Karpas-422 (cell line): Measurements from ENCODE around the gene OR51B2. TPM values are rescaled to one million over a fixed set of nuclear protein-coding genes. Genes with fewer than 3 reads are reported as not detected.
"Not testable (repeated sequence)": the region's sequence is repeated elsewhere in the genome, so short reads cannot be mapped to it uniquely, and the experiment has no call there.

ENCODE experiments used
- DNase-seq: peaks from one replicate; pipeline ENCODE4 v3.0.0-alpha.2; 2015
- H2AFZ ChIP-seq: fragments of 200-600 bp; sonication (generic); 2 replicates; pipeline ENCODE4 v1.6.1; 2014; ENCODE audit warnings: antibody characterized with exemption, low read length, mixed read lengths
- H3K27ac ChIP-seq: fragments of 200-600 bp; sonication (generic); 2 replicates; pipeline ENCODE4 v1.5.1; 2014; ENCODE audit warnings: mild to moderate bottlenecking, low read length, moderate library complexity
- H3K27me3 ChIP-seq: fragments of 200-600 bp; sonication (generic); 2 replicates; pipeline ENCODE4 v1.6.1; 2014; ENCODE audit warnings: low read length, mixed read lengths
- H3K36me3 ChIP-seq: fragments of 200-600 bp; sonication (generic); 2 replicates; pipeline ENCODE4 v1.6.1; 2014; ENCODE audit warnings: low read length, mixed read lengths; ENCODE audit not compliant: insufficient read depth
- H3K4me1 ChIP-seq: fragments of 200-600 bp; sonication (generic); 2 replicates; pipeline ENCODE4 v1.6.1; 2014; ENCODE audit warnings: mild to moderate bottlenecking, low read length, mixed read lengths
- H3K4me2 ChIP-seq: fragments of 200-600 bp; sonication (generic); 2 replicates; pipeline ENCODE4 v1.6.1; 2014; ENCODE audit warnings: low read length, low read depth, mild to moderate bottlenecking; ENCODE audit not compliant: poor library complexity, severe bottlenecking
- H3K4me3 ChIP-seq: fragments of 200-600 bp; sonication (generic); 2 replicates; pipeline ENCODE4 v1.5.1; 2014; ENCODE audit warnings: mild to moderate bottlenecking, antibody characterized with exemption, low read length, mixed read lengths
- H3K79me2 ChIP-seq: fragments of 200-600 bp; sonication (generic); 2 replicates; pipeline ENCODE4 v1.6.1; 2014; ENCODE audit warnings: mild to moderate bottlenecking, low read length, mixed read lengths
- H3K9ac ChIP-seq: fragments of 200-600 bp; sonication (generic); 2 replicates; pipeline ENCODE4 v1.6.0; 2014; ENCODE audit warnings: low read length
- H3K9me2 ChIP-seq: fragments of 200-600 bp; sonication (generic), shearing (Covaris generic); replicated peaks from 2 replicates; pipeline ENCODE4 v1.6.0; 2014; ENCODE audit warnings: mild to moderate bottlenecking, low read length, moderate library complexity; ENCODE audit not compliant: insufficient read depth
- H3K9me3 ChIP-seq: fragments of 300-700, 200-600 bp; sonication (generic); 2 replicates; pipeline ENCODE4 v1.6.1; 2014; ENCODE audit warnings: low read length, mixed read lengths
- H4K20me1 ChIP-seq: fragments of 200-600 bp; sonication (generic); 2 replicates; pipeline ENCODE4 v1.6.1; 2014; ENCODE audit warnings: mild to moderate bottlenecking, antibody characterized with exemption, low read length, low read depth; ENCODE audit not compliant: insufficient read depth
- total RNA-seq: library from RNA; depleted of rRNA; stranded (reverse); fragments of >200 nt; shearing (Covaris generic); gene quantifications from 2 replicates; pipeline ENCODE4 v1.2.3, GENCODE V29; 2014; ENCODE audit warnings: low replicate concordance; rRNA removed

Gene OR51B2, protein sequence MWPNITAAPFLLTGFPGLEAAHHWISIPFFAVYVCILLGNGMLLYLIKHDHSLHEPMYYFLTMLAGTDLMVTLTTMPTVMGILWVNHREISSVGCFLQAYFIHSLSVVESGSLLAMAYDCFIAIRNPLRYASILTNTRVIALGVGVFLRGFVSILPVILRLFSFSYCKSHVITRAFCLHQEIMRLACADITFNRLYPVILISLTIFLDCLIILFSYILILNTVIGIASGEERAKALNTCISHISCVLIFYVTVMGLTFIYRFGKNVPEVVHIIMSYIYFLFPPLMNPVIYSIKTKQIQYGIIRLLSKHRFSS
- total RNA-seq, result not detected in 2 replicates

DNA sequence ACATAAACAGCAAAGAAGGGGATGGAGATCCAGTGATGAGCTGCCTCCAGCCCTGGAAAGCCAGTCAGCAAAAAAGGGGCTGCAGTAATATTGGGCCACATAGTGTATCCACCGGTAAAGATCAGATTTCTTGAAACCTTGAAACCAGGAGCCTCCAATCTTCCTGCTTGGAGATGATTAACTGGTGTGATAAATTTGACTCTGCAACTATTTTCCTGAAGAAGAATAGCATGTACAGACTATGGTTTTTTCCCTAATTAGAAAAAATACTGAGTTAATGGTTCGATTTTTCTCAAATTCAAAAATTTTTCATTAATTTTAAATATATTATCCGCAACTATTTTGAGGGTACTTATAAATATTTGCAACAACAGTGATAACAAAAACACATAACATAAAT, at the start of gene OR51B2:
OR51B2 (minus strand) TSS at position 101 of the 400 bp plus-strand sequence; CDS start at position 101, 0 bp downstream.
- Histone ChIP-seq H3K4me2 (no peak within 1 kb of the TSS), H3K9me3 (no peaks in the 10 kb centered on the region), H2AFZ (no peak within 1 kb of the TSS)

DNA sequence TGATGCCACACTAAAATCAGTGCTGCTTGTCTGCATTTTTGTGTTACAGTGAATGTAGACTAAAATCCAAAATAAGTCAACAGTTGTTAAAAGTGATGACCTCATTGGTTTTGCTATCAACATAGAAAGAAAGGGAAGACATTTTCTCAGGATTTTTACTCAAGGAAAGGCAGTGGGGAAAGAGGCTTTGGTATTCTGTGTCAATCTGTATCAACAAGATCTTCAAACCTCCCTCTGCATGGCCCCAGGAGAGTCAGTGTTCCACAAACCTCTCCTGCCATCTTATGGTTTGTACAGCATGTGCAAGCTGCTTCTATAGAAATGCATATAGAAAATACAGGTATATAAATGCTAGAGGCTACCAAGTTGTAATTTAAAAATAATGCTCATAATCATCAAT, 45.7 kb upstream of the OR51B2 start:
- Histone ChIP-seq H3K27ac (no peak overlapping the region), H3K4me3 (no peak overlapping the region), H3K4me2 (no peak overlapping the region), H3K36me3 (no peaks in the 10 kb centered on the region), H3K9me2 (no peaks in the 10 kb centered on the region), H3K79me2 (no peaks in the 10 kb centered on the region), H3K4me1 (no peaks in the 10 kb centered on the region), H2AFZ (no peak overlapping the region), H3K9me3 (no peaks in the 10 kb centered on the region), H3K27me3 (no peaks in the 10 kb centered on the region), H4K20me1 (no peaks in the 10 kb centered on the region), H3K9ac (no peak overlapping the region)
- DNase-seq, result peak; percentile 57

More for the DNA sequence above, at the start of gene OR51B2:
- Histone ChIP-seq H3K79me2 (no peaks in the 10 kb centered on the region), H3K4me1 (no peaks in the 10 kb centered on the region), H3K4me3 (no peak within 1 kb of the TSS), H3K9me2 (no peaks in the 10 kb centered on the region), H4K20me1 (no peaks in the 10 kb centered on the region), H3K36me3 (no peaks in the 10 kb centered on the region), H3K9ac (no peak within 1 kb of the TSS), H3K27ac (no peak within 1 kb of the TSS), H3K27me3 (0 out of 2 replicates have a peak, but pooled peaks cover 3% of the 10 kb centered on the region)
- DNase-seq, result no peak

GRCh38 chr11:5368502-5369043, 44.5 kb upstream of the OR51B2 start:
- H3K9me3 ChIP-seq, result no peaks in the 10 kb centered on the region
- no peaks in the 10 kb centered on the region for H3K79me2 ChIP-seq
- no peaks in the 10 kb centered on the region for H3K4me1 ChIP-seq
- no peak overlapping the region for H3K9ac ChIP-seq
- H3K36me3 ChIP-seq, result no peaks in the 10 kb centered on the region
- no peaks in the 10 kb centered on the region for H3K27me3 ChIP-seq
- H3K27ac ChIP-seq, result no peak overlapping the region
- H3K9me2 ChIP-seq, result no peaks in the 10 kb centered on the region
- no peaks in the 10 kb centered on the region for H4K20me1 ChIP-seq
- no peak overlapping the region for H2AFZ ChIP-seq
- no peak for DNase-seq
- no peak overlapping the region for H3K4me2 ChIP-seq
- no peak overlapping the region for H3K4me3 ChIP-seq

DNA sequence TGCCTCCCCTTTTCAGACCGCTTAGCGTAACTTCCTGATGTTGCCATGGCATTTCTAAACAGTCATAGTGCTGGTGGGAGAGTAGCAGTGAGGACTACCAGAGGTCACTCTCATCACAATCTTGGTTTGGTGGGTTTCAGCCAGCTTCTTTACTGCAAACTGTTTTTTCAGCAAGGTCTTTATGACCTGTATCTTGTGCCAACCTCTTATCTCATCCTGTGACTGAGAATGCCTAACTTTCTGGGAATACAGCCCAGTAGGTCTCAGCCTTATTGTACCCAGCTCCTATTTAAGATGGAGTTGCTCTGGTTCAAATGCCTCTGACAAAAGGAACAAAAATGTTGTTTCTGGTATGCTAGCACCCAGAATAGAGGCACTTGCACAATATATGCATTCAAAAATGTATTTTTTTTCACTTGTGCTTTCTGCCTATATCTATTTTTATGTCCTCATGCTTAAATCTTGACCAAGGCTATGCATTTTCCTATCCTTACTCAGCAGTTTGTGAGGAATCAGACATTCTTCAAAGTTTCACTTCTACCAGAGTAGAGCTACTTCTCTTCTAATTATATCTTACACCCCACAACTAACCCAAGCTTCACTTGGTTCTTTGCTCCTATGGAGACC, 43.5 kb upstream of the OR51B2 start:
- no peak overlapping the region for H3K4me3 ChIP-seq
- no peak overlapping the region for H2AFZ ChIP-seq
- no peaks in the 10 kb centered on the region for H3K36me3 ChIP-seq
- H3K27ac ChIP-seq, result no peak overlapping the region
- H3K4me1 ChIP-seq, result no peaks in the 10 kb centered on the region
- H3K9me2 ChIP-seq, result no peaks in the 10 kb centered on the region
- no peaks in the 10 kb centered on the region for H3K9me3 ChIP-seq
- no peaks in the 10 kb centered on the region for H3K27me3 ChIP-seq
- H3K4me2 ChIP-seq, result no peak overlapping the region
- DNase-seq, result peak; percentile 9
- no peaks in the 10 kb centered on the region for H4K20me1 ChIP-seq
- no peaks in the 10 kb centered on the region for H3K79me2 ChIP-seq
- no peak overlapping the region for H3K9ac ChIP-seq

- Histone ChIP-seq H3K27me3 (no peaks in the 10 kb centered on the region), H3K9me3 (no peaks in the 10 kb centered on the region), H3K27ac (no peak overlapping the region), H3K4me2 (no peak overlapping the region), H3K36me3 (no peaks in the 10 kb centered on the region), H3K4me1 (no peaks in the 10 kb centered on the region), H4K20me1 (no peaks in the 10 kb centered on the region), H2AFZ (no peak overlapping the region), H3K4me3 (no peak overlapping the region), H3K9ac (no peak overlapping the region), H3K9me2 (0 out of 2 replicates have a peak, but pooled peaks cover under 1% of the 10 kb centered on the region), H3K79me2 (no peaks in the 10 kb centered on the region)
- DNase-seq, result peak; percentile 36
Measured at GRCh38 chr11:5366856-5367255, 42.8 kb upstream of the OR51B2 start.

- H2AFZ ChIP-seq, H3K9me2 ChIP-seq, H3K4me1 ChIP-seq, H3K79me2 ChIP-seq, H3K27ac ChIP-seq, H3K9me3 ChIP-seq, H3K36me3 ChIP-seq, H3K4me2 ChIP-seq, H3K9ac ChIP-seq, H3K4me3 ChIP-seq, H4K20me1 ChIP-seq, H3K27me3 ChIP-seq: not testable (repeated sequence)
- peak; percentile 25 for DNase-seq
Measured at GRCh38 chr11:5366365-5366764, 42.3 kb upstream of the OR51B2 start.

DNA sequence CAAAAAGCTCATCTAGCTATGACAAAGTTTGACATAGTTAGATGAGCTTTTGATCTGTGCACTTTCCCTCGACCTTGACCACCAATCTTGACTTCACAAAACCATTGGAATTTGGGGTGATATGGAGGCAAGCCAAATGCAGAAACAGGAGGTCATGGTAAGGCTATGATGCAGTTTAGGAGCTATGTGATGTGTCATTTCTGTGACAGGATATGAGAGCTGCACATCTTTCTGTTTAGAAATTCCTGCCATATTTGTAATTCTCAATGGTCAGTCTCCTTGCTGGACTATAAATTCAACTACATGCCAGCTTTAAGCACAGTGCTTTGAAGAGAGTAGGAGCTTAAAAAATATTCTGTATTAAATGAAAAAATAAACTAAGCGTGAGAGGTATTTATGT, 40.1 kb upstream of the OR51B2 start:
- no peak overlapping the region for H3K9ac ChIP-seq
- H3K4me2 ChIP-seq, result no peak overlapping the region

GRCh38 chr11:5363679-5364078, 39.6 kb upstream of the OR51B2 start:
- Histone ChIP-seq H3K9ac (no peak overlapping the region), H3K4me1 (no peaks in the 10 kb centered on the region), H3K4me3 (no peak overlapping the region), H3K27ac (no peak overlapping the region), H2AFZ (no peak overlapping the region), H3K79me2 (no peaks in the 10 kb centered on the region), H3K36me3 (no peaks in the 10 kb centered on the region), H4K20me1 (no peaks in the 10 kb centered on the region), H3K9me2 (0 out of 2 replicates have a peak, but pooled peaks cover 2% of the 10 kb centered on the region), H3K9me3 (no peaks in the 10 kb centered on the region), H3K27me3 (no peaks in the 10 kb centered on the region), H3K4me2 (no peak overlapping the region)
- peak; percentile 14 for DNase-seq

More for the DNA sequence above, 40.1 kb upstream of the OR51B2 start:
- Histone ChIP-seq H2AFZ (no peak overlapping the region), H3K4me3 (no peak overlapping the region), H3K4me1 (no peaks in the 10 kb centered on the region), H3K27me3 (no peaks in the 10 kb centered on the region), H3K27ac (no peak overlapping the region), H3K79me2 (no peaks in the 10 kb centered on the region), H3K36me3 (no peaks in the 10 kb centered on the region), H3K9me3 (no peaks in the 10 kb centered on the region), H3K9me2 (0 out of 2 replicates have a peak, but pooled peaks cover 2% of the 10 kb centered on the region), H4K20me1 (no peaks in the 10 kb centered on the region)
- DNase-seq, result no peak
